ENCODE data around the gene SCUBE1.

The SCUBE1 gene

GRCh38 chr22:43275545-43276317 is 67.4 kb downstream of the SCUBE1 start:
- DNase-seq = no peak

- no peak for DNase-seq
Observed at GRCh38 chr22:43274595-43275240, 68.5 kb downstream of the SCUBE1 start.

GRCh38 chr22:43273902-43274484 is 69.2 kb downstream of the SCUBE1 start:
- no peak for DNase-seq

GRCh38 chr22:43272869-43273318 is 70.3 kb downstream of the SCUBE1 start:
- DNase-seq = no peak

GRCh38 chr22:43272301-43272700 is 70.9 kb downstream of the SCUBE1 start:
- no peak for DNase-seq

- DNase-seq = no peak
Observed at GRCh38 chr22:43270949-43271348, 72.2 kb downstream of the SCUBE1 start.

- DNase-seq = no peak
Observed at GRCh38 chr22:43270314-43270908, 72.8 kb downstream of the SCUBE1 start.

- DNase-seq = no peak
Observed at GRCh38 chr22:43269646-43270045, 73.5 kb downstream of the SCUBE1 start.

GRCh38 chr22:43269246-43269645 is 73.9 kb downstream of the SCUBE1 start:
- DNase-seq = no peak

- DNase-seq = no peak
Observed at GRCh38 chr22:43267981-43268660, 75.1 kb downstream of the SCUBE1 start.

- DNase-seq = no peak
Observed at GRCh38 chr22:43267332-43267980, 75.7 kb downstream of the SCUBE1 start.

- no peak for DNase-seq
Observed at GRCh38 chr22:43266076-43266475, 77.1 kb downstream of the SCUBE1 start.

GRCh38 chr22:43263645-43264514 is 79.3 kb downstream of the SCUBE1 start:
- DNase-seq = no peak

GRCh38 chr22:43262990-43263644 is 80.1 kb downstream of the SCUBE1 start:
- DNase-seq = no peak

GRCh38 chr22:43260331-43261231 is 82.6 kb downstream of the SCUBE1 start:
- DNase-seq = no peak

GRCh38 chr22:43257961-43258360 is 85.2 kb downstream of the SCUBE1 start:
- no peak for DNase-seq

- DNase-seq = no peak
Observed at GRCh38 chr22:43257549-43257948, 85.6 kb downstream of the SCUBE1 start.

GRCh38 chr22:43256976-43257545 is 86.1 kb downstream of the SCUBE1 start:
- DNase-seq = no peak

GRCh38 chr22:43256569-43256968 is 86.6 kb downstream of the SCUBE1 start:
- DNase-seq = no peak
